SK-N-SH treated with all-trans-retinoic acid at 6 μM for 48 hours (cell line): ENCODE results near the gene DACT3.

Experiments used
- ATAC-seq: fragments of 200-7000 bp; cut with Tn5 transposase; 3 replicates; pipeline ENCODE4 v1.9.1; 2020; ENCODE audit warnings: mild to moderate bottlenecking, moderate library complexity
- ARNTL ChIP-seq: fragments of 450-650 bp; formaldehyde crosslinking; IDR thresholded peaks from 2 replicates; pipeline ENCODE4 v1.5.0; 2020; ENCODE audit warnings: low read depth, mild to moderate bottlenecking, moderate library complexity, borderline replicate concordance
- BACH2 ChIP-seq: fragments of 250-450 bp; sonication (Bioruptor Pico); IDR thresholded peaks from 2 replicates; pipeline ENCODE4 v1.9.0; 2021; ENCODE audit warnings: mild to moderate bottlenecking, borderline replicate concordance
- CREB5 ChIP-seq: fragments of 250-450 bp; sonication (Bioruptor Pico); IDR thresholded peaks from 2 replicates; pipeline ENCODE4 v1.5.1; 2020; ENCODE audit warnings: low read depth, mild to moderate bottlenecking, moderate library complexity
- CSDC2 ChIP-seq: fragments of 250-450 bp; sonication (Bioruptor Pico); IDR thresholded peaks from 2 replicates; pipeline ENCODE4 v1.5.0; 2020; ENCODE audit warnings: mild to moderate bottlenecking, moderate library complexity
- CSRNP3 ChIP-seq: fragments of 250-450 bp; sonication (Bioruptor Pico); IDR thresholded peaks from 2 replicates; pipeline ENCODE4 v1.5.1; 2021; ENCODE audit warnings: mild to moderate bottlenecking, moderate library complexity
- ESRRG ChIP-seq: fragments of 250-450 bp; sonication (Bioruptor Pico); IDR thresholded peaks from 2 replicates; pipeline ENCODE4 v1.6.1; 2021; ENCODE audit warnings: mild to moderate bottlenecking
- GLIS3 ChIP-seq: fragments of 250-450 bp; sonication (Bioruptor Pico); IDR thresholded peaks from 2 replicates; pipeline ENCODE4 v1.5.0; 2020; ENCODE audit warnings: mild to moderate bottlenecking, moderate library complexity
- ISL1 ChIP-seq: fragments of 250-450 bp; sonication (Bioruptor Pico); IDR thresholded peaks from 2 replicates; pipeline ENCODE4 v2.1.2; 2022; ENCODE audit warnings: mild to moderate bottlenecking, moderate library complexity
- OSR1 ChIP-seq: fragments of 250-450 bp; sonication (Bioruptor Pico); IDR thresholded peaks from 2 replicates; pipeline ENCODE4 v1.8.0; 2022; ENCODE audit warnings: moderate library complexity, mild to moderate bottlenecking, inconsistent platforms
- PATZ1 ChIP-seq: fragments of 250-450 bp; sonication (Bioruptor Pico); IDR thresholded peaks from 2 replicates; pipeline ENCODE4 v1.8.0; 2020; ENCODE audit warnings: mild to moderate bottlenecking, moderate library complexity, borderline replicate concordance
- POU6F1 ChIP-seq: fragments of 250-450 bp; sonication (Bioruptor Pico); IDR thresholded peaks from 2 replicates; pipeline ENCODE4 v1.8.0; 2021; ENCODE audit warnings: low read depth, mild to moderate bottlenecking, moderate library complexity, borderline replicate concordance
- RARB ChIP-seq: fragments of 250-450 bp; sonication (Bioruptor Pico); IDR thresholded peaks from 2 replicates; pipeline ENCODE4 v1.8.0; 2021; ENCODE audit warnings: mild to moderate bottlenecking, moderate library complexity
- SNAI2 ChIP-seq: fragments of 250-450 bp; sonication (Bioruptor Pico); IDR thresholded peaks from 2 replicates; pipeline ENCODE4 v1.5.0; 2020; ENCODE audit warnings: mild to moderate bottlenecking, moderate library complexity
- TCF4 ChIP-seq: fragments of 250-450 bp; sonication (Bioruptor Pico); IDR thresholded peaks from 2 replicates; pipeline ENCODE4 v1.8.0; 2021; ENCODE audit warnings: mild to moderate bottlenecking, moderate library complexity, borderline replicate concordance
- TOX ChIP-seq: fragments of 250-450 bp; sonication (Bioruptor Pico); IDR thresholded peaks from 2 replicates; pipeline ENCODE4 v1.8.0; 2021; ENCODE audit warnings: mild to moderate bottlenecking, moderate library complexity, borderline replicate concordance
- TSHZ2 ChIP-seq: fragments of 250-450 bp; sonication (Bioruptor Pico); IDR thresholded peaks from 2 replicates; pipeline ENCODE4 v1.5.0; 2020; ENCODE audit warnings: mild to moderate bottlenecking, moderate library complexity
- ZFP30 ChIP-seq: fragments of 450-650 bp; formaldehyde crosslinking; IDR thresholded peaks from 2 replicates; pipeline ENCODE4 v1.5.0; 2022; ENCODE audit warnings: mild to moderate bottlenecking, moderate library complexity
- ZNF565 ChIP-seq: fragments of 450-650 bp; formaldehyde crosslinking; conservative IDR thresholded peaks from 2 replicates; pipeline ENCODE4 v1.5.0; 2020; ENCODE audit warnings: low read depth, mild to moderate bottlenecking, moderate library complexity
- ZNF70 ChIP-seq: fragments of 450-650 bp; formaldehyde crosslinking; IDR thresholded peaks from 2 replicates; pipeline ENCODE4 v1.5.0; 2020; ENCODE audit warnings: mild to moderate bottlenecking, moderate library complexity
- ZNF8 ChIP-seq: fragments of 450-650 bp; formaldehyde crosslinking; IDR thresholded peaks from 2 replicates; pipeline ENCODE4 v1.5.0; 2020; ENCODE audit warnings: mild to moderate bottlenecking, moderate library complexity

The DACT3 gene

GRCh38 chr19:46691104-46691503, 30.1 kb upstream of the DACT3 start:
- ATAC-seq: no peak
- TF ChIP-seq GLIS3 (CRISPR knock-in tag) (no peak), RARB (CRISPR knock-in tag) (no peak), ISL1 (CRISPR knock-in tag) (no peak), CREB5 (CRISPR knock-in tag) (no peak), ZFP30 (CRISPR knock-in tag) (no peak), ARNTL (no peak), BACH2 (CRISPR knock-in tag) (no peak), PATZ1 (CRISPR knock-in tag) (no peak), POU6F1 (CRISPR knock-in tag) (no peak), SNAI2 (CRISPR knock-in tag) (no peak), ZNF565 (CRISPR knock-in tag) (no peak), CSRNP3 (CRISPR knock-in tag) (no peak), ZNF70 (no peak), TOX (CRISPR knock-in tag) (no peak), OSR1 (no peak), ESRRG (no peak)

GRCh38 chr19:46689358-46689757, 28.4 kb upstream of the DACT3 start:
- ATAC-seq: no peak
- TF ChIP-seq PATZ1 (CRISPR knock-in tag) (no peak), ZFP30 (CRISPR knock-in tag) (no peak), ZNF565 (CRISPR knock-in tag) (no peak), CREB5 (CRISPR knock-in tag) (no peak), CSRNP3 (CRISPR knock-in tag) (no peak), ZNF8 (no peak), ISL1 (CRISPR knock-in tag) (no peak), OSR1 (no peak), CSDC2 (CRISPR knock-in tag) (no peak), TSHZ2 (no peak), TCF4 (CRISPR knock-in tag) (no peak)
- TF ChIP-seq, all 23 proteins: peak for 0
